ENCODE results near the gene JARID2.

The JARID2 gene

DNA sequence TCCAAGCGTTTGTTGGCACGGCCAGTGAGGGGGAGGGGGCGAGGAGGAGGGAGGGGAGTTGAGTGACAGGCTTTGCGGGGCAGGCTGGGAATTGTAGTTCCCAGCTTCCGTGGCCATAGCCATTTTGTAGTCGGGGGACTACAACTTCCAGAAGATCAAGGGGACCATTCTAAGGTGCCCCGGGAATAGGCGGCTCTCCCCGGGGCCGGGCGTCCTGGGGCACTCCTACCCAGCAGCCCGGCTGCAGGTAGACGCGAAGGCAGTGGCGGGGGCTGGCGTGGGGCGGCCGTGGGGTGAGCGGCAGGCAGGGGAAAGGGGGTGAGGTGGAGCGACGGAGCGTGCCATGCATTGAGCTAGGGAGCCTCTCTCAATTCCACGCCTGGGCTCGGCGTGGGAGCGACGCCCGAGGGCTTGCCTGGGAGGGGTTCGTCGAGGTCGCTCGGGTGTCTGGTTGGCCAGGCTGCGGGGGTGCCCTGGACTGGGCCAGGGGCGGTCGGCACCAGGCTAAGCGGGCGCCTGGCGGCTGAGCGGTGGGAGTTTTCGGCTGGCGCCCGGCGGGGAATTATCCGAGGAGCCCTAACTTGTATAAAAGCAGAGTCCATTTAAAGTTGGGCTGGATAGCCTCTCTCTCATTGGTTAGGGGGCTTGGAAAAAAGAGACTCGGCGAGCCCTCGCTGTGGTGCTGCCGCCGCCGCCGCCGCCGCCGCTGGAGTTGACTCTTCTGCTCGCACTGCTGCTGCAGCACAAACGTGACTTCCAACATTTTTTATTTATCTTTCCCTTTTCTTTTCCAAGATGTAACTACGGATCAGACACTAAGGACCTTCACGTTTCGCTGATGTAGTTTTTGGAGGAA lies at the start of gene JARID2:
TSS of gene JARID2 (plus strand) at position 709 of the 856 bp plus-strand sequence. CDS start 471 bp downstream, outside the sequence.
- peak; percentile 76 to 100 (median 97) for DNase-seq

DNA sequence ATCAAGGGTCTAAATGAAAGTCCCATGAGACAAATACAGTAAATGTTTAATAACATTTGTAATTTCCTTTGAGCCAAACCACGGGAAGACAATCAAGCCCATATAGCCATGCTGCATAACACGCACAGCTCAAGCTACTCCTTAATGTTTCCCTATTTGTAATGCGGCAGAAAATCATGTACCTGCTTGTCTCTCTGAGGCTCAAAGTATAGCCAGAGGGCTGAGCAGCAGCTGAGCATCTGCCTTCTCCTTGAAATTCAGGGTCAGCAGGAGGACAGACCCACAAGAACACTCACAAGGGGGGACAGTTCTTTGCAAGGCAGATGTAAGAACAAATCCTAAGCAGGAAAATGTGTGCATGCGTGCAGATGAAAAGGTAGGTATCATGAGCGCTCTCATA lies 45.8 kb upstream of the JARID2 start:
- no peak for DNase-seq

DNA sequence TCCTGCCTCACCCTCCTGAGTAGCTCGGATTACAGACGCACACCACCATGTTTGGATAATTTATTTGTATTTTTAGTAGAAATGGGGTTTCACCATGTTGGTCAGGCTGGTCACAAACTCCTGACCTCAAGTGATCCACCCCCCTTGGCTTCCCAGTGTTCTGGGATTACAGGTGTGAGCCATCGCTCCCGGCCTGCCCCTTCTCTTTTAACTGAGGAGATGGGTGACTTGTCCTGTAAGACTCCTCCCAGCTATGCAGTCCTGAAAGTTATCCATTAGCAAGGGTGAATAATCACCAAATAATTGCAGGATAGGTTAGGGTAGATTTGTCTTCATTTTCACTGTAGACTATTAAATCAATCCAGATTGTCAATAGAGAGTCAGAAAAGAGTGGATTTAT lies 40.5 kb upstream of the JARID2 start:
- no peak for DNase-seq

DNA sequence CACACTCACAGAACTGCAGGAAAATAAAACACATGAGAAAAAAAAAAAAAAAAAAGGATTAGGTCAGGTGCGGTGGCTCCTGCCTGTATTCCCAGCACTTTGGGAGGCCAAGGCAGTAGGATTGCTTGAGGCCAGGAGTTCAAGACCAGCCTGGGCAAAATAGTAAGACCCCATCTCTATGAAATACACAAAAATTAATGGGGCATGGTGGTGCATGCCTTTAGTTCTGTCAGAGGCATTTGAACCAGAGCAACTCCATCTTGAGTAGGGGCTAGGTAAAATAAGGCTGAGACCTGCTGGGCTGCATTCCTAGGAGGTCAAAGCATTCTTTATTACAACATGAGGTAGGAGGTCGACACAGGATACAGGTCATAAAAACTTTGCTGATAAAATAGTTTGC lies 39.0 kb upstream of the JARID2 start:
- DNase-seq = no peak

DNA sequence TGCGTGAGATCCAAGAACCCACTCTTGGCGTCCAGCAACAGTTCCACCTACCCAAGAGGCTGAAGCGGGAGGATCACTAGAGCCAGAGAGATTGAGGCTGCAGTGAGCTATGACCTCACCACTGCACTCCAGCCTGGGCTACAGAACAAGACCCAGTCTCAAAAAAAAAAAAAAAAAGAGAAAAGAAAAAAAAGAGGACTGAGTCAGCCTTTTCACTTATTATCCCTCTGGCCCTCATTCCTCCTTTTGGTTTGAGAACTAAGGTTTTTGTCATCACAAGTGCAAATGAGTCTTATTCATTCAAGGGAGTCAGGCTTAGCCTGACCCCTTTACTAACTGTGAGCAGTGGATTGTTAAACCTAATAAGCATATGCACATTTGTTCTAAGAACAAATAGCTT lies 37.9 kb upstream of the JARID2 start:
- no peak for DNase-seq

DNA sequence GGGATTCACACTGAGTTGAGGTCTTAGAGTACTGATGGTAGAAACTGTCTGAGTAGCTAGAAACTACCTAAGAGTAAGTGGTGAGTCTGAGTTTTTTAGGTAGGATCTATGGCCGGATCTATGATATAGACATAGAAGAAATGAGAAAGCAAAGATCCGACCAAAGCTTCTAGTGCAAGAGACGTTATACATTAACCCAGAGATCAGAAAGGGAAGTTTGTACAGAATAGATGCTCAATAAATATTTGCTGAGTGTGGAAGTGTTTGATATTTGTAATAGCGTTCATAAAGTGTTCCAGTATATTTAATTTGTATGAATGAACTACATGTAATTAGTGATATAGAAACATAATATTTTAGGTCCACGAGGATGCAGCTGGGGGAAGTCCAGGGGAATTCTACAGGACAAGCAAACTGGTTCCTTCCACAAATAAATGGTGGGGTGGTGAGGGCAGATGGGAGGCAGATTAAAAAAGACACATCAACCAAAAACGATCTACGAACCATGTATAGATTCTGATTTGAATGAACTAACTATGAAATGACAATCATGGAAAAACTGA lies 31.9 kb upstream of the JARID2 start:
- no peak for DNase-seq

DNA sequence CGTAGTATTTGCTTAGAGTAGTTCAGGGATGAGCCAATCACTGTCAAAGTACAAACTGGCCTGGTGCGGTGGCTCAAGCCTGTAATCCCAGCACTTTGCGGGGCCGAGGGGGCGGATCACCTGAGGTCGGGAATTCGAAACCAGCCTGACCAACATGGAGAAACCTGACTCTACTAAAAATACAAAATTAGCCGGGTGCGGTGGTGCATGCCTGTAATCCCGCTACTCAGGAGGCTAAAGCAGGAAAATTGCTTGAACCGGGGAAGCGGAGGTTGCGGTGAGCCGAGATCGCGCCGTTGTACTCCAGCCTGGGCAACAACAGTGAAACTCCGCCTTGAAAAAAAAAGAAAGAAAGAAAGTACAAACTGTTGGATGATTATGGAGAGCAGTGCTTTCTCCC lies 27.5 kb upstream of the JARID2 start:
- DNase-seq = no peak

DNA sequence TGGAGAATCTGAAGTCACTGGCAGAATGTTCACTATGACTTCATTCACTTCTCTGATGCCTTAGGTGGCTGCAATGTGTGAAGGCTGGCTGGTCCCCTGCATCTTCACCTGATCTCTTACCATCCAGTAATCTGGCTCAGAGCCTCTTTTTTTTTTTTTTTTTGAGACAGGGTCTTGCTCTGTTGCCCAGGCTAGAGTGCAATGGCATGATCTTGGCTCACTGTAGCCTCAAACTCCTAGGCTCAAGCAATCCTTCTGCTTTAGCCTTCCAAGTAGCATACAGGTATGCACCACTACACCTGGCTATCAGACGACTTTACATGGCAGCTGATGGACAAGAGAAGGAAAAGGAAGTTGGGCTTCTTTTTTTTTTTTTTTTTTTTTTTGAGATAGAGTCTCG lies 25.8 kb upstream of the JARID2 start:
- no peak for DNase-seq

DNA sequence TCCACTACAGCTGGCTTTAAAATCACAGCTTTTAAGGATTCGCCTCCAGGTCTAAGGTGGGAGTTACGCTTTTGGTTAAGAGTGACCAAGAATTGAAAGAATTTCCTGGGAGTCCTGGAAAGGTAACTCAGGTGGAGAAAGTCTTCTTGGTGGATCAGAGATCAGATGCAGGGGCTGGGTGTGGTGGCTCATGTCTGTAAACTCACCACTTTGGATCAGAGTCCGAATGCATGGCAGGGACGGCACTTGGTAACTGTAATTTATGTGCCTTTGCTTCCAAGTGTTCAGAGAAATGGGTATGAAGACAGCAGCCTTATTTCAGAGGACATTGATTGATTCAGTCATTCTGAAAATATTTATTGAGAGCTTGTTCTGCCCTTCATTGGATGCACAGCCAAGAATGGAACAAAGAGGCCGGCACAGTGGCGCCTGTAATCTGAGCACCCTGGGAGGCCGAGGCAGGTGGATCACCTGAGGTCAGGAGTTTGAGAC lies 18.0 kb upstream of the JARID2 start:
- no peak for DNase-seq

DNA sequence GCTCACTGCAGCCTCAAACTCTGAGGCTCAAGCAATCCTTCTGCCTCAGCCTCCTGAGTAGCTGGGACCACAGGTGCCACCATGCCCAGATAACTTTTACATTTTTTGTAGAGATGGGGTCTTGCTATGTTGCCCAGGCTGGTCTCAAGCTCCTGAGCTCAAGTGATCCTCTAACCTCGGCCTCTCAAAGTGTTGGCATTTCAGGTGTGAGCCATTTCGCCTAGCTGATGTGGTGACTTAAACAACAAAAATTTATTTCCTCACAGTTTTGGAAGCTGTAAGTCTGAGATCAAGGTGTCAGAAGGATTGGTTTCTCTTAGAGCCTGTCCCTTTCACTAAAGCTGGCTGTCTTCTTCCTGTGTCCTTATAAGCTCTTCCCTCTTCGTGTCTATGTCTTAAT lies 15.0 kb upstream of the JARID2 start:
- no peak for DNase-seq

DNA sequence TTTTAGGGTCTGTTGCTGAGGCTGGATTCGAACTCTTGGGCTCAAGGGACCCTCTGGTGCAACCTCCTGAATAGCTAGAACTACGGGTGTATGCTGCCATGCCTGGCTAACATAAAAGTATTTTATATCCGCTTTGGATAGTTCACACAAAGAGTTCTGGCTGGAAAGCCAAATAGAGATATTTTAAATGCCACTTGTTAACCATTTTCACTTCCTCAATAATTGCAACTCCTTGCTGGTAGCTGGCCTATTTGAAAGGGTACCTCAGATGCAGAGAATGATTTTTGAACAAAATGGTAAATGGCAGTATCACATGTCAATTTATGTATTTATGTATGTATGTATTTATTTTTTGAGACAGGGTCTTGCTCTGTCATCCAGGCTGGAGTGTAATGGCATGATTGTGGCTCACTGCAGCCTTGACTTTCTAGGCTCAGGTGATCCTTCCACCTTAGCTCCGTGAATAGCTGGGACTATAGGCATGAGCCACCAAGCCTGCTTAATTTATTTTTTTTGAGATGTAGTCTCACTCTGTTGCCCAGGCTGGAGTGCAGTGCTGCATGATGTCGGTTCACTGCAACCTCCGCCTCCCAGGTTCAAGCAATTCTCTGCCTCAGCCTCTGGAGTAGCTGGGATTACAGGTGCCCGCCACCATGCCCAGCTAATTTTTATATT lies 12.9 kb upstream of the JARID2 start:
- no peak for DNase-seq

DNA sequence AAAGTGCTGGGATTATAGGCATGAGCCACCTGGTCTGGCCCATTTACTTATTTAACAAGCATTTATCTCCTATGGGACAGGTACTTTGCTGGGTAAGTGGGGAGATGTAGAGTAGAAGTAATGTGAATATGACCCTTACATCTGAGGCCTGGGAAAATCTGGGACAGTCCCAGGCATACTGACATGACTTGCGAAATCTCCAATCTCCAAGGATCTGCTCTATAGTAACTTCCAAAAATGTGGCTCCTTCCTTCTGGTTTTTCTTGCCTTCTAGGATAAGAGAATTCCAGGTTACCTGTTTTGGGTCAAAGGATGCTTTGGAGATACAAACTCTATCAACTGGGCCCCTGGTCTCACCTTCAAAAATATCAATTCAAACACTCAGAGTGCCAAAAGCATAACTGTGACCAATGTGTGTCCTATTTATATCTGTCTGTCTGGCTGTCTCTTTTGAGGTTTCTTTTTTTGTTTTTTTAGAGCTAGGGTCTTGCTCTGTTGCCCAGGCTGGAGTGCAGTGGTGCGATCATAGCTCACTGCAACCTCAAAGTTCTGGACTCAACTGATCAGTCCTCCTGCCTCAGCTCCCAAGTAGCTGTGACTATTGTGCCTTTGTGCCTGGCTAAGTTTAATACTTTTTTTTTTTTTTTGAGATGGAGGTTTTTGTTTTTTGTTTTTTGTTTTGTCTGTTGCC lies 11.7 kb upstream of the JARID2 start:
- no peak for DNase-seq

DNA sequence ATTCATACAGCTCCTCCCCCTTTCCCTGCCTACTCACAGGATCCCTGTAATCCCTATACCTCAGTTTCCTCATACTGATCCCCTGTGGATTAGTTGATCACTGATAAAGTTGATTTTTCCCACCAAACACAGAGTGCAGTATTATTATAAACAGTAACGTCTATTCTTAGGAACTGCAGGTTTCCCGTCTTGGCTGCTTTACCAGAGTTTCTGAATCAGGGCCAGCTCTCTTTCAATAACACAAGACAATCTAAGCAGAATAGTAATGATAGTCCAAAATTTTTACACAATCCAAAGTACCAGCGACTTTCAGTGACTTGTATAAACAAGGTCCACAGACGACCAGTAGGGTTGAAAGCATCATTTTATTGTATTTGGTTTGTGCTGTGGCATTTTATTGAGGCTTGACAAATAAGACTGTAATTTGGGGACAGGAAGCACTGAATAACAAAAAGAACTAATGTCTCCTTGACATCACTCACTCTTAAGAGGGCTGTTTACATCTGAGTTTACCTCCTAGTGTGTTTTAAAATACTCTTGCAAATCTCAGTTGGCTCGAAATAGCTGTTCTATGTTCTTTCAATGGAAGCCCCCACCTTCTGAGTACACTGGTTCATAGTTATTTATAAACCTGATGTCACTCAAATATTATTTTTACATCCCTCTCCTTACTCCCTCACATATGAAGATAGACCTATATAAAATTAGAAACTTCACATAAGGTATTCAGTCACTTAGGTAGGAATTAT lies 6.1 kb upstream of the JARID2 start:
- DNase-seq = no peak

DNA sequence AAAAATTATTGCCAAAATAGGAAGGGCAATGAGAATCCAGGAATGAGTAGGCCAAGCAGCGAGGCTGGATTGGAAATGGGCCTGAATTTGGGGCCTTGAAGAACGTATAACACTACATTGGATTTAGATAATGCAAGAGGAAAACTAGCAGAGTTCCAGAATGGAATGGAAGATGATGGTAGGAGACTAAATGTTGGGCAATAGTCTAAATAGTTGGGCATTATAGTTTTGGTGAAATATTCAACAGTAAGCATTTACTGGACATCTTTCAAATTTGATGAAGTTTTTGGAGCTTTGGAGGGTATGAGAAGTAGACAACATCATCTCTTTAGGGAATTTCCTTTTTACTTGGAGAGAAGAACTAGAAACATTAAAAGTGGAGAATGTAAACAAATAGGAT lies 3.4 kb upstream of the JARID2 start:
- no peak for DNase-seq

DNA sequence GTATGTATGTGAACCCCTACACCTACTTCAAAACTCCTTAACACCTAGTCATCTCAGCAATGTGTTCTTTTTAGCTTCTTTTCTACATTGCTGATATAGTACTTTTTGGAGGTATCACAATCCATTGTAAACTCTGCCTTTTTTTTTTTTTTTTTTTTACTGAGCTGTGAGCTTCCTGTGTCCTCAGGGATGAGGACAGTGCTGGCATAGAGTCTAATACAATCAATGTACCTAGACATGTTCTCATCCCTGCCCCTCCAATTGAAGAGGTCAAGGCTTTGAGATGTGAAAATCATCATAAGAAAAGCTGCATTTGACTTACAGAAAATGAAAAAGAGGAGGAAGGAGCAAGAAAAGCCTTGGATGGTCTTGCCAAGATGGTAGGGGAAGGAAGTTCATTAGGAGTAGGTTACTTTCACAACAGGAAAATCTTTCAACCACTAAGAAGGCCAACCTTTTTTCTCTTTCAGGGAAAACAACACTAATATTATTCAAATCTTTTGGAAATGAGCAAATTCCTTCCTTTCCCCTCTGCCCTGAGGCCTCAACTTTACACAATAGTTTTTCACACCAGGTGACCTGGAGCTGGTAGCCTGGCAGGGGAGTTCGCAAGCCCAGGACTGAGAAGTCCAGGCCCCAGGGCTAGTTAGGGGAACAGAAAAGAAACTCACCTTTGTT lies 2.8 kb upstream of the JARID2 start:
- DNase-seq = no peak

DNA sequence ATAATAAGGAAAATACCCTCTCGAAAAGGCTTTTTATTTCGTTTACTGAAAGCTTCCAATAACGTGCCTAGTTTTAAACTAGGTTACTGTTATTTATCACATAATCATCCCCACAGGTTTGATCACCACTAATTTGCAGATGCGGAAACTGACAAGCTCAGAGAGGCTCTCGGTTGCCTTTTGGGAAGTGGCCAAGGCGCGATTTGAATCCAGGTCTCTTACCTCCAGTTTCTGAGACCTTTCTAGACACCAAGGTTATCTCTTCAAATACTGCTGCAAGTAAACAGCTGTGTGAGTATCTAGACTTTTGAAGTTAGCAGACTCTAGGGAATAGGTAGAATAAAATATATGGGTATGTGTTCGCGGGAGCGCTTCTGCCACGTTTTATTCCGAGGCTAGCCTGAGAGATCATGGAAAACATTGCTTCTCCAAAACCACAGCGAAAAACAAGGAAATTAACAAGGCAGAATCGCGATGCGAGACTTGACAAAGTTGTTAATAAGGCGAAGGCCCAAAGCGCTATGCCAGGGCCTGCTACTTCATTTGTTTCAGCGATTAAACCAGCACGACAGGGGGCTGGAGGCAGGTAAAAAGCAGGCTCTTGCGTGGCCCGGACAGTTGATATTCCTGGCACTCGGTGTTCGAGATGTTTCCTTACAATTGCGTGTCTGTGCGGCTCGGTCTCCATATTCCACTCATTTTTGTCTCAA lies 1.8 kb upstream of the JARID2 start:
- DNase-seq = peak in 2 of 56 donors; percentile 30 to 33

DNA sequence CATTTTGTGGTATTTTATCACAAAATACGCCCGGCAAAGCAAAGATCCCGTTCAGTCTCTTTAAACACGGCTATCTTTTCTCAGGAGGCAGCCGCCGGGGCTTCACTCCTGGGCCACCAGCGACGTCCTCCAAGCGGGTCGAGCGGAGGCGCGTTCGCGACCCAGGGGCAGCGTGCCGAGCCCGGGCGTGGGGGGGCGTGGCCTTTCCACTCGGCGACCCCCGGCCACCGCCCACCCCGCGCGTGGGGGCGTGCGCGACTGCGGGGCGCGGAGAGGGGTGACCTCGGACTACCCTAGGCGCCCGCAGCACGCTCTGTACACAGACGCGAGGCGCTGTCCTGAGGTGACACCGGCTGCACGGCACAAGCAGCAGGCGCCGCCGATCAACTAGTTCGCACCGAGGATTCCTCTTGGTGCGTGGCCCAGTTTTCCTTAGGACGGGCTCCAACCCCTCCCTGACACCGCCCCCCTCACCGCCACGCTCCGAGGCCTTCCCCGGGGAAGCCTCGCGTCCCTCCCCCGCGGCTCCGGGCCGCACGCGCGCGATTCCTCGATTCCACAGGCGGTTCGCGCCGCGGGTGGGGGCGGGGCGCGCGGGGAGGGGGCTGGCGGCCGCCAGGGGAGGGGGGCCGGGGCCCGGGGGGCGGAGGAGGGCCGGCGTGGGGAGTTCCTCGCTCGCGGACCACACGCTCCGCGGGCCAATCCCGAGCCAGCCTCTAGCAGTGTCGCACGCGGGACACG lies 1.1 kb upstream of the JARID2 start:
- DNase-seq = peak in 38 of 56 donors; percentile 28 to 94 (median 78)

DNA sequence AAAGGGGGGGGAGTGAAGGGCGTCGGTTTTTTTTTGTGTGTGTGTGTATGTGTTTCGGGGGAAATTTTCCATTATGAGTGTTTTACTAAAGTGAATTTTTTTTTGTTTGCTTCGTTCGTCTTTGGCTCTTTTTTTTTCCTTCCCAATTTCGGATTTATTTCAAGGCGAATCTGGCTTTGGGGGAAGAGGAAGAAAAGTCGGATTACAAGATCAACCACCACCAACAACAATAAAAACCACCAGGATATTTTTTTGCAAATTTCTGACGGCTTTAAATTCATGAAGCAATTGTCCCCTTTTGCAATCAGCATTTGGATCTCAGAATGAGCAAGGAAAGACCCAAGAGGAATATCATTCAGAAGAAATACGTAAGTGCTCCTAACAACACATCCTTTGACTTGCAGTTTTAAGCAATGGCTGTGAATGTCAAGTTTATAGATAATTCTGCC lies 372 bp downstream of the JARID2 start:
- no peak for DNase-seq

Data from nucleus accumbens (tissue), 56 donors.